CD4-positive, alpha-beta T cell treated with Interleukin-6 at 100 ng/mL for 8 hours (primary cell): ENCODE results near the gene ADAM15.

Source experiments
- DNase-seq: peaks from one replicate; pipeline ENCODE4 v3.0.0-alpha.2; 2020; ENCODE audit warnings: mixed read lengths, low spot score

ADAM15 gene

DNA sequence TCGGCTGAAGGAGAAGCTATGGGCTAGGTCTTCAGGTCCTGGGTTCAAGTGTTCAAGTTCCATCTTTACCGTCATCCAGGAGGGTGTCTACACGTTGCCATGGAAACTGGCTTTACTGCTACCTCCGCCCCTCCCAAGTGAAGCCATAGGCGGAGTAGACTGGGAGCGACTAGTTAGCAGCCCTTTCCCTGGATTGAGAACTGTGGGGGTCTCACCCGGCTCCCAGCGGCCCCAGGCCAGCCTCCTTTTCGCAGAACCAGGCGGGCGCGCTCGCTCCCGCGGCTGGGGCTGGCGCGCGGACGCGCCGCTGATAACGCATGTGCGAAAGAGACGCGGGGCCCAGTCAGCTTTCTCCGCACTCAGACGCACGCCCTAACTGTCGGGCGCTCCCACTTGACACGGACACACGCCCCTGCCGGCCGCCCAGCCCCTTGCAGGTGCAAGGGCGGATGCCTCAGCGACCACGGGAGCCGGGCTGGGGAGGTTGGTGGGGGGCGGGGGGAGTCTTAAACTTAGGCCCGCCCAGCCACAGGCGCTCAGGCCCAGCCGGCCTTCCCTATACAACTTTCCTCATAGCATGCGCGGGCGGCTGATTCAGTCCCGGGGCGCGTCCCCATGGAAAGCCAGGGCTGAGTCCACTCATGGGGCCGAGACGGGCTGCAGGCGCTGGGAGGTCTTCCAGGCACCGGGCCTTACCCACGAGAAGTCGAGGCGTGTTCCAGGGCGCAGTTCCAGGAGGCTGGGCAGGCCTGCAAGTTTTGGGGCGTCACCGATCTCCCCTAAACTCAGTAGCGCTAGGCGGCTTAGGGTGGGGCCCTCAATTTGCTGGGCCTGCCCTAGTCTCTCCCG lies 19.8 kb downstream of the ADAM15 start:
- peak; percentile 75 for DNase-seq

DNA sequence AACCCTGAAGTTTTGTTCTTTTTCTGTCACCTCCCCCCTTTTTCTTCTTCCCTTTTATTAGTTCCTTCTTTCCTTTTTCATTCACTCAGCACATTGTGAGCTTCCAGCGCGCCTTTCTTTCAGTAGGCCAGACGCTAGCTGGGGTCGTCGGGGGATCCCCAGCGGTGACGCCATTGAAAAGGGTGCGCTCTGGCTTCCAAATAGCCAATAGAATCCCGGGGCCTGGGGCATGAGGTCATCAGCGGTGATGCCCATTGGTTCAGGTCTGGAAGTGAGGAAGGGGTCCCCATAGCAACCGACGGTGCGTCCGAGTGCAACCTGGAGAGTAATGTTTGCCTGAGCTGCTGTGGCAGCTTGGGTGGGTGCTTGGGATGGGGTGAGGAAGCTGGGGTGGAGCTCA lies 20.6 kb downstream of the ADAM15 start:
- no peak for DNase-seq

DNA sequence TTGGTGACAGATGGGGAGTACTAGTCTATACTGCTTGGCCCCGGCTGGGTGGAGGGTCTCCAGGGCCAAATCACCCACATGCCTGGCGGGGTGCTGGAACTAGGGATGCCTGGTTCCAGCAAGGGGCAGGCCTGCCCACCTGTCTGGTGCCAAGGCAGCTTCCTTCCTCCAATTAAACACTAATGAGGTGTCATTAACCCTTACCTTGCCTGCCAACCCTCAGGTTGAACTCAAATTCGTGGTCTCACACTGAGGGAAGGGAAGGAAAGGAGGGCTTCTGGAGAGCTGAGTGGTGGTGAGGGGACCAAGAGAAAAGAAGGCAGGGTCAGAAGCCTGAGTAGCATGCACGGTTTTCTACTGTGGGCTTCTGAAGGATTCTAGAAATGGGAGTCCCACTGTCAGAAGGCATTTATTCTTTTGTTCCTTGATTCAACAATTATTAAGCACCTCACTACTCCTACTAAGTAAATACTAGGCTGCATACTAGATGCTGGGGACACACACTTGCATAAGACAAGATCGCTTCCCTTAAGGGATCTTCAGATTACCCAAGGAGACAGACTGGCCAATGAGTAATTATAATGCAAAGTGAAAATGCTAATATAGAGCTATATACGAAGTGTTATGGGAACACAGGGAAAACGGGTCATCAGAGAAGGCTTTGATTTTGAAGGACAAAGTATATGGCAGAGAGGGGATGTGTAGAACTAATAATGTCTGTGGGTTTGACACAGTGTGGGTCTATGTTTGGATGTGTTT lies 21.6 kb downstream of the ADAM15 start:
- DNase-seq, result no peak

DNA sequence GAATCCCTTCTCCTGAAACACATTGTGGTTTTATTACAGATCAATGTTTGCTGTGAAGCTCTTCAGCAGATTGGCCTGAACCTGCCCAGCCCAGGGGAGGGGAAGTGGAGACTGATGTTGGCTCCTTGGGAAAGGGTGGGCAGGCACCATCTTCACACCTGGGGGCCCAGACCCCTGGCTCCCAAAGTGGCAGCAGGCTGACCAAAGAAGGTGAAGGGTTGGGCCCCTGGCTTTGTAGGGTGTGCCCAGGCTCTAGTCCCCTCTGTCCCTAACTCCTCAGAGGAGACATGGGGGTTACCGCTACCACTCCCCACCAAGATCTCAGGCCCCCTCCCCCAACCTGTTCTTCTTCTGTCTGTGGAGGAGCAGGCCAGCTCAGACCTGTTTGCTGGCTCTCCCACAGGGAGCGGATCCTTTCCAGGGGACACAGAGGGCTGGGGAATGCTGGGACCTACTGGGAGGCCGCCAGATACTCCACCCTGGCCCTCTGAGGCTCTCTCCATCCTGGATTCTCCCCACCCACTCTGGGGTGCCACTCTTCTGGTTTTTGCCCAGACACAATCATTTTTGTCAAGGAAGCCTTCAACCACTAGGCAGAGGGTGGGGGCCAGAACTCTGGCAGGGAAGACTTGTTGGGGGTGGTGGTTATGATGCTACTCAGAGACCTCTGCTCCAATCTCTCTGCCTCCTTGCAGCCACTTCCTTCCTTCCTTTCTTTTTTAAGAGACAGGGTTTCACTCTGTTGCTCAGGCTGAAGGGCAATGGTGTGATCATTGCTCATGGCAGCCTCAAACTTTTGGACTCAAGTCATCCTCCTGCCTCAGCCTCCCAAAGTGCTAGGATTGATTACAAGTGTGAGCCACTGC lies 22.5 kb downstream of the ADAM15 start:
- DNase-seq, result no peak

DNA sequence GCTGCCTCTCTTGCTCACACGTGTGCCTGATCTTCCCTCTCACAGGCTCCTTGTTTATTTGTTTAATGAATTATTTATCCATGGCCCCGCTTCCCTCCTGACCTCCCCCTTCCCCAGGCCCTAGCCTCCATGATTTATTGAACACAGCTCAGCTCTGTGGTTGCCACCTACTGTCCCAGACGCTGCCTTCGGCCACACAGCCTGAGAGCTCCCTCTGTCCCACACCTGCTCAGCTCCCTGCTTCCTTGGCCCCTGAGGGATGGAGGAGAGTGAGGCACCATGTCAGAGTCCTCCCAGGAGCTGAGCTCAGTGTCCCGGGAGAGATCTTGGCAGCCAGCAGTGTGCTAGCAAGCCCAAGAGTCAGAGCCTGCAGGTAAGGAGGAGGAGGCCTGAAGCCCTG lies 24.4 kb downstream of the ADAM15 start:
- DNase-seq, result no peak

DNA sequence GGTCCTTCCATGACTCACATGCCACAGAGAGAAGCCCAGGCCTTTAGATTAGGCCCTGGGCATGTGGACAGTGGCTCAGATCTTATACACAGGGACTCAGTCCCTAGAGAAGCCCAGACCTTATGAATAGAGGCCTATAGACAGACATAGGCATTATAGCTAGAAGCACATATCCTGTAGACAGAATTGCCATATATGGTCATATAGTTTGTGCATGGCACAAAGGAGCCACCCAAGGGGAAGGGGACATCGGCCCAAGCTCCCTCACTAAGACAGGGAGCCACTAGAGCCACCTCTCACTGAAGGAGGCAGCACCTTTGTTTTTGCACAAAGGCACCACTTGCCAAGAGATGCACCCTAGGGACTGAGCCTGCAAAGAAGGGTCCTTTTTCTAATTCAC lies 25.3 kb downstream of the ADAM15 start:
- no peak for DNase-seq

DNA sequence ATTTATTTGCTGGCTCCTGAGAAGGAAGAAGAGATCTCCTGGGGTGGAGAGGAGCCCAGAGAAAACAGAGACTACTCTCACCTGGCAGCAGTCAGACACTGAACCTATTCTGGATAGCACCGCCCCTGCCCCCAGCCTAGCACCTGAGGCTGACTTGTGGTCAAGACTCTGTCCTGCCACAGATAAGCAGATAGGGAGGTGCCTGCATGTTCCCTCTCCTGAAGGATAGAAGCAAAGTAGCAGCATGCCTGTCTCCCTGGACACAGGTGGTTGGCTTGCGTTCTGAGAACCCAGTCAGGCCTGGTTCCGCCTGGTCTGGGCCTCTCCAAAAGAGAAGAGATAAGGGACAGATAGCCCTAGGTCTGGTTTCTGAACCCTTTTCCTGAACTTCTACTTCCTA lies 26.2 kb downstream of the ADAM15 start:
- DNase-seq, result no peak

DNA sequence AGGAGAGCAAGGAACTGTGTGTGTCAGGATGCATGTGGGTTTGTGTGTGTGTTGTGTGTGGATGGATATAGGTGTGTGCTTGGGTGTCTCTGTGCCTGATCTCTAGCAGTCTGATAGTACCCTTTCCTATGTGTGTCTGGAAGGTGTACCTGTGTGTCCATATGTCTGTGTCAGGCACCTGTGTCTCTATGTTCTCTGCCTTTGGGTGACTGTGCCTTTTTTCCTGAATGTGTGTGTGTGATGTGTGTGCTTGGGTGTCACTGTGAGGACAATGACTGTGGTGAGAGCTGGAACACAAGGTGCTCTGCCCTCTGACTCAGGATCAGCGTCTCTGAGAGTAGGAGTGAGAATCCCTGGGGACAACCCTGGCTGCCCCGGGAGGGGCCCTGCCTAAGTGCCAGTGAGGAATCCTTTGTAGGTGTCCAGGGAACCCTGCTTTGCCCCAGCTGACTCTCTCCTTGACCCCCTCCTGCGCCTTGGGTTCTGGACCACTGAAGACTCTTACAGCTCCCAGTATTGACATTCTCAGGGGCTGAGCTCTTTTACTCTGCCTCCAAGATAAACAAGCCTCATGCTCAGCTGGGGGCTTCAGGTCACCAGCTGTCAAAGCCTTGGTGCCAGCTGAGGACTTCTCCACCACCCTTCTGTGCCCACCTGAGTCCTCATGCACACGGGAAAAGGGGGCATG lies 26.8 kb downstream of the ADAM15 start:
- DNase-seq, result no peak

DNA sequence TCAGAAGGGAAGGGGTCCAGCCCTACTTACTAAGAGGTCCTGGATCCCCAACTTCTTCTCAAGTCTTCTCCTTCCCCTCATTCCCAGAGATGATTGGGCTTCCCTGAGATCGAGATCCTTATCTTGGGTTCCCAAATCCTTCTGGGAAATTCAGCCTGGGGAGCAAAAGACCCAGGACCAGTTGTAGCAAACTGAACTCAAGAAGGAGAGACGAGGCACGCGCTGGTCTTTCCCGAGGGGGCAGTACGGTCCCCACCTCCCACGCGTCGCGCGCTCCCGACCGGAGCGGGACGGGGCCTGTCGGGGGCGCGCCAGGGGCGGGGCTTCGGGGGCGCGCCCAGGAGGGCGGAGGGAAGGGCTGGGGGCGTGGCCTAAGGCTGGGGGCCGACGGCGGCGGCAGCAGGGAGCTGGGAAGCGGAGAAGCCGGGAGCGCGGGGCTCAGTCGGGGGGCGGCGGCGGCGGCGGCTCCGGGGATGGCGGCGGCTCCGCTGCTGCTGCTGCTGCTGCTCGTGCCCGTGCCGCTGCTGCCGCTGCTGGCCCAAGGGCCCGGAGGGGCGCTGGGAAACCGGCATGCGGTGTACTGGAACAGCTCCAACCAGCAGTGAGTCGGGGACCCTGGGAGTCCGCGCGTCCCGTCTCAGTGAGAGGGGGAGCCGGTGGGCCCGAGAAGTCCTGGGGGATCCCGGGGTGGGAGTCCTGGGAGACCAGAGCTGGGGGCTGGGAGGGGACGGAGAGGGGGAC lies 27.5 kb downstream of the ADAM15 start, which contains the start of gene EFNA3:
EFNA3 (plus strand) TSS at position 369 of the 741 bp plus-strand sequence; CDS start at position 474, 105 bp downstream.
- DNase-seq, result peak; percentile 45

DNA sequence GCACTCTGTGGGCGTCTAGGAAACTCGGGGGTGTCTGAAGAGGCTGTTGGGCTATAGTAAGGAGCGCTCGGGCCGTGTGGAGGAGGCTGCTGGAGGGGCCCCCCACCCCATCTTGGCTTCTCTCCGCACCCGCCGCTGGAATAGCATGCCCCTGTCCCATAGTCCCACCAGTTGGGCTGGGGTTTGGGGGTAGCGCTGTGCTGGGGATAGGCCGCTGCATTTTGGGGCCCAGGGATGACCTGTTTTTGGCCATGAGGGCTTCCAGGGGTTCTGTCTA lies 28.0 kb downstream of the ADAM15 start:
- DNase-seq, result no peak

DNA sequence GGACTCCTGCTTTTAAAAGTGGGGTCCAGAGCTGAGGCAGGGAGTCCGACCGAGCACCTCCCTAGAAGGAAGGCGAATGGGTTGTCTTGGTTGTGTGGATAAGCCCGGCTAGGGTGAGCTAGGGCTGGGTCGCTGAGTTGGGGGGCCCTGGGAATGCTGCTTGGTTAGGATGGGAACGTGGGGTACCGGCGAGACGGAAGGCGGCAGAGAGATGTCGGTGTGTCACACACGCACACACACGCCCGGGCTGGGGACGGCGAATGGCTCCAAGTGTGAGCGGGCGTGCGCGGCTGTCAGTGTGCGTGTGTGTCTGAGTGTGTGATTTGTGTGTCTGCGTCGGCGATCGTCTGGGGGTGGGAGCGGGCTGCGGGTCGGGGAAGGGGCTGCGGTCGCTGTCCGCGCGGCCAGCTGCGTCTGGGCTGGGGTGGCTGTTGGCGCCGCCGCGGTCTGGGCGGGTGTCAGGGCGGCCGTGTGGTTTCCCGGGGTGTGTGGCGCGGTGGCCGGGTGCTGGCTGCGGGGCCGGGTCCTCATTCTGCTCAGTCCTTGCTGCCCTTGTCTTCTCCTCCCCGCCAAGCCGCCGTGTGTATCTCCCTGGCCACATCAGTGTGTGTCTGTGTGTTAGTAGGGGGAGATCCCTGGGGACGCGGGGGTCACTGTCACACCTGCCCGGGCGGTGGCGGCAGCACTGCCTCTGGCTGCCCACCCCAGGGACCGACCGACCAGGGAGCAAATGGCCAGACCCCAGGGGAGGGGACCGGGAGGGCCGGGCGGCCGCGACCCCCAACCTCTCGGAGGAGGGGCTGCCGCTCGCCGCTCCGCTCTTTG lies 28.6 kb downstream of the ADAM15 start:
- DNase-seq, result no peak

DNA sequence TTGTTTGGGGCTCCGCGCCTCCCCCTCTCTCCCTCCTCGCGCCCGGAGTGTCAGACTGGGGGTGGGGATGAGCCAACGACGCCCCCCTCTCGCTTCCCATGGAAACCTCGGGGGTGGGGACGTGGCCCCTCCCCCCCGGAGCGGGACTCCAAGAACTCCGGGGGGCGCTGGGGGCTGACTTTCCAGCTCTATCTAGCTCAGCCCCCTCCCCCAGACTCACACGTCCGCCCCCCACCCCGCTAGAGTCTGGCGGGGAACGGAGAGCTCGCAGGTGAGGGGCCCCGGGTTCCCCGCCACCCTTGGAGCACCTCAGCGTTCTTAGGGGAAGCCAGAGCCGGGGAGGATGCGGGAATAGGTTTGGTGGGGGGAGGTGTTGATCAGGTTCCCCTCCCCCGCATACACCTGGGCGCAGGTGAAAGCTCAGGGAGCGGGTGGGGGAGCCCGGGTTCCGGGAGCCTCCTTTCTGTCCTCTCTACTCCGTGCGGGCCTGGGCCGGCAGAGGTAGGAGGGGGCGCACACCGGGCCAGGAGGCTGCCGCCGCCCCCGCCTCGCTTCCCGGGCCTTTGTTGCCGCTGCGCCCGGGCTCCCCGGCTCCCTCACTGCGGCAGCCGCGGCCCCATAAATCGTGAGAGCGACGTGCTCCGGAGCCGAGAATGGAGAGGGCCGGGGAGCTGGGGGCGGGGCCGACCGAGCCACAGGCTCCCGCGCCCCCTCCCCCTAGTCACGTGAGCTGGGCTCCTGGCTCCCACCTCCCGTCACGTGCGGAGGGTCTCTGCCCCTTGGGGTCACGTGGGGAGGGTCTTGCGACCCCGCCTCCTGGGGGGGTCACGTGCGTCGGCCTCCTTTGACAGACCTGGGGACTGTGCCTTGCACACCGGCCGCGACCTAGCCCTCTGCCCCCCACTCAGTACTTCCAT lies 29.5 kb downstream of the ADAM15 start:
- no peak for DNase-seq

DNA sequence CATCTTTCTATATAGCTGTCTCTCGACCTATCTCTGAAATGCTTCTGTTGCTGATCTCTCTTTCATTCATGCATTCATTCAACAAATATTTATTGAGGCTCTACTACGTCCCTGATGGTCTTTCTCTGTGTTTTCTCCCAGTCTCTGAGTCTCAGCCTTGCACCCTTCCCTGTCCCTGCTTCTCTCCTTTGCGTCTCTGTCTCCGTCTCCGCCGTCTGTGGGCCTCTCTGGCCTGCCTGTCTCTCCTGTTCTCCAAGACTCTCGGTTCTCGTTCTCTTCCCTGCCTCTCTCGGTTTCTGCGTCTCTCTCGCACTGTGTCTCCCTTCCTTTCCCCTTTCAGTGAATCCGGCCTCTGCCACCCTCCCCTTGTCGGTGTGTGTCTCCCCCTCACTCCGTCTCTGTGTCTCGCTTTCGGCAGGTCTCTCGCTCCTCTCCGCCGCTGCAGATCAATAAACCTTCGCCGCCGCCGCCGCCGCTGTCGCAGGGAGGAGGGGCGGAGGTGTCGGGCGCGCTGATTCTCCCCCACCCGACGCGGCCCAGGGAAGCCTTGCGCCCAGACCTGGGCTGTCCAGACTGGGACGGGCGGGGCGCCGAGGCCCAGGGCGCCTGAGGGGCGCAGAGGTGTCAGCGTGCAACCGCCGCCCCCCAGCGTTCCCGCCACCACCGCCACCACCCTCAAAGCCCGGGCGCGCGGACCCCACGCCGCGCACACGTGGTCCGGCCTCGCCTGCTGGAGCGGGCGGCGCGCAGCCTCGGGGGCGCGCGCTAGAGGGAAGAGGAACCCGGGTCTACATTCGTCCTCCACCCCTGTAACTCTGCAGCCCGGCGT lies 30.6 kb downstream of the ADAM15 start:
- DNase-seq, result no peak

DNA sequence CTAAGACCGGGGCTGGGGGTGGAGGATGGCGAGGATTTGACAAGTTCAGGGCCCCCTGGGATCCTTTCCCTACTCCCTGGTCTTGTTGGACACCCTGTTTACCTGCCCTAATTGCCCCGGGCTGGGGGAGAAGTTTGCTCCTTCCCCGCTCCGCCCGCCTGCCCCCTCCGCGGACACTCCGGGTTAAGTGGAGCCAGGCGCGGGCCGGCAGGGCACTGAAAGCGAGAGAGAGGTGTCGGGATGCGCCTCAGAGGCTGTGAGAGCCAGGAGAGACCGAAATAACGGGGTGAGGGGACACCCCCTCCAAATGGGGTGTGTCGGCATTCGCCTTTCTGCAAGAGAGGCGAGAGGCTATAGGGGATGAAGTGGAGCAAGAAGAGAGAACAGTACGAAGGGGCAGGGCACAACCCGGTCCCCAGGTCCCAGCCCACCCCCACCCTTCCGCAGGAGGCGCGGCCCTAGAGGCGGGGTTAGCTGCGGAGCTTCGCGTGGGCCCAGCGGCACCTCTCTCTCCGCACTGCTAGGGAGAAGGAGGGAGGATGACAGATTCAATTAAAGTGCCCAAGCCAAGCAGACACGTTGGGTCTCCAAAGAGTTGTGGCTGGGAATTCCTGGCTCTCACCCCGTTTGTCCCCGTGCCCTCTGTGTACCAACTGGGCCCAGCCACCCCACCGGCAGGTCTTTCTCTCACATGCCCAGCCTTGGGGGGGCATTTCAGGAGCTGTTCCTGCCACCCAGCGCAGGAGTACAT lies 31.4 kb downstream of the ADAM15 start:
- no peak for DNase-seq

DNA sequence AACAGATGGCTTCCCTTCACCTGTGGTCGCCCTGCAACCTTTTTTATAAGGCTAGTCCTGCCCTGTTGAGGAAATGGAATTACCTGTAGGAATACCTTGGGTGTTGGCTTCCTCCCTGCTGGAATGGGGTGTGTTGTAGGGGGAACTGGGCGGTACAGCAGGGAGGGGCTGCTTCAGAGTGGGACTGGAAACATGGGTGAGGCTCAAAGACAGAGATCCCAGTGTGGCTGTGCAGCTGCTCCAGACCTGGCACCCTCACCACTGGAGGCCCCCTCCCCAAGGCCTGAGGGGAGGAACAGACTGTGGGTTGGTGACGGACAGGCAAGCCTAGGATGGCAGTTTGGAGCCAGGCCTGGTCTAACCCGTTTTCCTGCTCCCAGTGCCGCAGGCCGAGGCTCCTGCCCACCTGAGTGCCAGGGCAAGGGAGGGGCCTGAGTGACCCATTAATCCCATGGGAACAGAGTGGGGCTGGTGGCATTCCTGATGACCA lies 32.0 kb downstream of the ADAM15 start:
- no peak for DNase-seq

DNA sequence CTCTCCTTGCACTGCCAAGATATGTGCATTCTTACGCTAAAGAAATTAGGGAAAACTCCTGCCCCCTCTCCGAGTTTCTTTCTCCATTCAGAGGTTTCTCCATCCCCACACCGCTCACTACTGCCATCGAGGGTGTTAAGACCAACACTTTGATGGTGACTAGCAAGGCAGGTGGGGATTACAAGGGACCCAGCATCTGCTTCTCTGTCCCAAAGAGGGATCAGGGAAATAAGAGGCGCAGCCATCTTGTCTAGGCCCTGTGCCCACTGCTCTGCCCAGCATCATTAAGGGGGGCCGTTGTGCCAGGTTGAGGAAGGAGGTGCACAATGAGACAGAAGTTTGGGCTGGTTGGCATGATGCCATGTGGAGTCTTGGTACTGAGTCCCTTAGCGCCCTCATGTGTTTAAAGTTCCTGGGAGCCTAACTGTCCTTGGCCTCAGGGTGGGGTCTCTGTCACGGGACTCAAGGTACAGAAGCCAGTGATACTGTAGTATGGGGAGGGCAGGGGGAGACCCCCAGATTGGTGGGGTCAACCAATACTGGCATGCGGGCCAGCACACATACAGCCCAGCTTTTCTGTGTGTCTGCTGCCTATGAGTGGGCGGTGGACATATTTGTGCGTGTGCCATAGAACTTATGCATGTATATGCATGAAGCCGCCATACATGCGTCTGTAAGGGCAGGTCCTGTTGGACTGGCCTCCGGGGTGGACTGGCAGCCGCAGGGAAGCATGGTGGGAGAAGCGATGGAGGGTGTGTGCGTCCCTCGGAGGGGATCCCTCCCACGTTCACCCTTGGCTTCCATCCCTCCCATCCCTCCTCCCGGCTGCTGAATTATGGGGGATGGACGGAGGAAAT lies 33.0 kb downstream of the ADAM15 start:
- no peak for DNase-seq
